Body of pancreas (tissue), 4 donors: ENCODE measurements around the gene COBLL1. TPM values are rescaled to one million over a fixed set of nuclear protein-coding genes. Genes with fewer than 3 reads are reported as not detected.
"Not testable (repeated sequence)": the region's sequence is repeated elsewhere in the genome, so short reads cannot be mapped to it uniquely, and the experiment has no call there.

ENCODE experiments used
- ATAC-seq: fragments of 150-250 bp; one replicate; pipeline ENCODE4 v1.9.1; 2016
- DNase-seq, 4 donors: peaks; one replicate each; pipeline ENCODE4 v3.0.0-alpha.2; 2019
- H3K27ac ChIP-seq, 4 donors: fragments of 200-600 bp; sonication (generic); 1 replicate in 3 of 4; 2 replicates in 1 of 4; pipeline versions ENCODE4 v1.5.1 to v1.6.1; 2016 to 2019; ENCODE audit warnings: mild to moderate bottlenecking in 1 of 4, mixed read lengths in 1 of 4, moderate library complexity in 1 of 4
- H3K27me3 ChIP-seq, 2 donors: fragments of 200-600 bp; sonication (generic); one replicate each; pipeline ENCODE4 v1.6.0; 2016; ENCODE audit warnings: mild to moderate bottlenecking in 1 of 2
- H3K36me3 ChIP-seq, 2 donors: fragments of 200-600 bp; sonication (generic); replicated peaks in 1 of 2; 2 replicates each; pipeline ENCODE4 v1.5.1; 2016; ENCODE audit warnings: low read depth in 2 of 2; ENCODE audit not compliant: insufficient read depth in 1 of 2
- H3K4me1 ChIP-seq: fragments of 200-600 bp; sonication (generic); one replicate; pipeline ENCODE4 v1.6.0; 2016
- H3K4me3 ChIP-seq, 2 donors: fragments of 200-600 bp; sonication (generic); 1 replicate in 1 of 2; 2 replicates in 1 of 2; pipeline ENCODE4 v1.5.1; 2016 to 2019
- H3K9me3 ChIP-seq, 3 donors: fragments of 200-600 bp; sonication (generic); 1 replicate in 2 of 3; 2 replicates in 1 of 3; pipeline ENCODE4 v1.5.1; 2016
- POLR2A ChIP-seq, 3 donors: fragments of 450-650 bp; IDR thresholded peaks; one replicate each; pipeline ENCODE4 v1.6.1; 2016; ENCODE audit warnings: antibody characterized with exemption in 3 of 3, mild to moderate bottlenecking in 2 of 3
- WGBS, 2 donors: methylation state at CpG; one replicate each; pipeline ENCODE4 v1.1.5; 2017; 5-methylcytosine and 5-hydroxymethylcytosine counted together
- intact Hi-C: fragments of 100-400 bp; cut with DNase I; formaldehyde crosslinking; loops from one replicate; pipeline ENCODE4 v1.15.1; 2023
- total RNA-seq, 2 donors: library from RNA; depleted of rRNA; stranded (reverse); fragments of >200 nt; gene quantifications; one replicate each; pipeline ENCODE4 v1.1.0, GENCODE V29; 2016
- TF ChIP-seq, protein P1 (sequence below), 7 experiments: fragments of 450-650 bp in 4 of 7; fragments of 200-600 bp in 3 of 7; sonication (generic) in 3 of 7; IDR thresholded peaks; one replicate each; pipeline ENCODE4 v1.5.1; 2016 to 2019; ENCODE audit warnings: antibody characterized with exemption in 7 of 7

COBLL1 gene
- total RNA-seq, 2 donors from 2014 or later: 104 to 140 TPM

- ATAC-seq: no peak
- WGBS, 2 donors: 54 to 73% methylated on average over 1 of the region's 1 CpG
- Histone ChIP-seq H3K27me3 (no peaks in the 10 kb centered on the region), H3K9me3 (no peaks in the 10 kb centered on the region), H3K36me3 (no peaks in the 10 kb centered on the region), H3K27ac (peak overlapping the region in 3 of 4 donors; percentile 17 to 43 (median 36)), H3K4me1 (peaks cover 62% of the 10 kb centered on the region), H3K4me3 (no peak overlapping the region)
- intact Hi-C loops: no loop called here
- TF ChIP-seq, protein P1, sequence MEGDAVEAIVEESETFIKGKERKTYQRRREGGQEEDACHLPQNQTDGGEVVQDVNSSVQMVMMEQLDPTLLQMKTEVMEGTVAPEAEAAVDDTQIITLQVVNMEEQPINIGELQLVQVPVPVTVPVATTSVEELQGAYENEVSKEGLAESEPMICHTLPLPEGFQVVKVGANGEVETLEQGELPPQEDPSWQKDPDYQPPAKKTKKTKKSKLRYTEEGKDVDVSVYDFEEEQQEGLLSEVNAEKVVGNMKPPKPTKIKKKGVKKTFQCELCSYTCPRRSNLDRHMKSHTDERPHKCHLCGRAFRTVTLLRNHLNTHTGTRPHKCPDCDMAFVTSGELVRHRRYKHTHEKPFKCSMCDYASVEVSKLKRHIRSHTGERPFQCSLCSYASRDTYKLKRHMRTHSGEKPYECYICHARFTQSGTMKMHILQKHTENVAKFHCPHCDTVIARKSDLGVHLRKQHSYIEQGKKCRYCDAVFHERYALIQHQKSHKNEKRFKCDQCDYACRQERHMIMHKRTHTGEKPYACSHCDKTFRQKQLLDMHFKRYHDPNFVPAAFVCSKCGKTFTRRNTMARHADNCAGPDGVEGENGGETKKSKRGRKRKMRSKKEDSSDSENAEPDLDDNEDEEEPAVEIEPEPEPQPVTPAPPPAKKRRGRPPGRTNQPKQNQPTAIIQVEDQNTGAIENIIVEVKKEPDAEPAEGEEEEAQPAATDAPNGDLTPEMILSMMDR (IDR thresholded peaks at IDR 0.05): no peak
- no peak for TF ChIP-seq POLR2A (IDR thresholded peaks at IDR 0.05)
- DNase-seq: no peak
Observed at GRCh38 chr2:164761737-164762460, 79.7 kb downstream of the COBLL1 start.

- DNase-seq, ATAC-seq, H3K9me3 ChIP-seq, H3K4me3 ChIP-seq, H3K36me3 ChIP-seq, intact Hi-C loops, H3K27me3 ChIP-seq: not testable (repeated sequence)
- H3K27ac ChIP-seq: peak overlapping the region in 1 of 4 donors; percentile 0
- WGBS, 2 donors: 79 to 85% methylated on average over 9 of the region's 9 CpGs
- peaks cover 68% of the 10 kb centered on the region for H3K4me1 ChIP-seq
Observed at GRCh38 chr2:164761201-164761600, 80.4 kb downstream of the COBLL1 start.

DNA sequence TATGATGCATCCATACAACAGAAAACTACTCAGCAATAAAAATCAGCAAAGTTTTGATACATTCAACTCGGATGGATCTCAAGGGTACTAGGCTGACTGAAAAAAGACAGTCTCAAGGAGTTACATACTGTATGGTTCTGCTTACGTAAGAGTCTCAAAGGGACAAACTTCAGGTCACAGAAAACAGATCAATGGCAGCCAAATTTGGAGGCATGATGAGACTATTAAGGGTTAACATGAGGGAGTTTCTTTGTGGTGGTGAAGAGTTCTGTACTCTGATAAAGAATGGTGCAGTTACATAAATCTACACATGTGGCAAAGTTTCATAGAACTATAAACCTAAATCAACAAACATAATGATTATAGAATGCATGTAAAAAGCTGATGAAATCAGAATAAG is 81.4 kb downstream of the COBLL1 start:
- peak overlapping the region in 2 of 4 donors; percentile 0 to 9 for H3K27ac ChIP-seq
- H3K4me3 ChIP-seq: no peak overlapping the region
- ATAC-seq (no peak), DNase-seq (no peak)
- no peaks in the 10 kb centered on the region for H3K36me3 ChIP-seq
- TF ChIP-seq, protein P1 (IDR thresholded peaks at IDR 0.05): no peak
- no peak for TF ChIP-seq POLR2A (IDR thresholded peaks at IDR 0.05)
- H3K4me1 ChIP-seq: peaks cover 76% of the 10 kb centered on the region
- no peaks in the 10 kb centered on the region for H3K9me3 ChIP-seq
- WGBS, 2 donors: 0 to 61% methylated on average over 2 of the region's 2 CpGs
- no peaks in the 10 kb centered on the region for H3K27me3 ChIP-seq
- intact Hi-C loops: no loop called here

DNA sequence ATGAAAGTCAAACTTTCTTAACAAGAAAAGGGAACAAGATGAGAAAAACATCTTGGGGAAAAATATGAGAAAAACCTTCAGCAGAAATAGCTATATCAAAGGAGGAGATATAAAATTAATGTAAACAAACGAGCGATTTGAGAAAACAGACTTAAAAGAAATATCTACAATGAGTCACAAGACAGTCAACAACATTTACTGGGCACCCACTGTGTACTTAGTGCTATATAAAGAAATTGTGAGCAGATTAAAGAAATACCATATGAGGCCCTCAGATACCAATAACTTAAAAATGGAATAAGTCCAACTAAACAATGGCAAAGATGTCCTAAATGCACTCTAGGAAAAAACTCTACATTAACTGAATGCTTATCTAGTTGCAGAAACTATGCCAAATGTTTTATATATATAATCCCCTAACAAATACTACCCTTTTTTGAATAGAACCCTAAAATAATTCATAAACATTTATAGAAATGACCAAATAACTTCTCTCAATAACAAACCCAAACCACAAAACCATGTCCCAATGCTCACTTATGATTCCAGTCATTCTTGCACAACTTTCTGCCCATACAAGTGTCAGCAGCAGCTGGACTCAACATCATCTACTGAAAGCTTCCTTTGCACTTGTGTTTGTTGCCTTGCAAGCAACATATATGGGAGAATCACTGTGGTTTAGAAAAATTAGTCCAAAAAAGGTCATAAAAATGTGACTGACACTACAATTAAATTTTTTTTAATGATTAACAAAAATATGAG is 83.5 kb downstream of the COBLL1 start:
- peaks cover 78% of the 10 kb centered on the region for H3K4me1 ChIP-seq
- no peak overlapping the region for H3K4me3 ChIP-seq
- peak overlapping the region in 2 of 4 donors; percentile 28 to 50 for H3K27ac ChIP-seq
- DNase-seq (peak in 2 of 4 donors; percentile 19 to 28), ATAC-seq (peak; percentile 47)
- H3K27me3 ChIP-seq: no peaks in the 10 kb centered on the region
- H3K36me3 ChIP-seq: no peaks in the 10 kb centered on the region
- no peaks in the 10 kb centered on the region for H3K9me3 ChIP-seq
- intact Hi-C loops: no loop called here
- TF ChIP-seq, protein P1 (IDR thresholded peaks at IDR 0.05): no peak
- no peak for TF ChIP-seq POLR2A (IDR thresholded peaks at IDR 0.05)
- WGBS, 2 donors: 29 to 47% methylated on average over 2 of the region's 2 CpGs

DNA sequence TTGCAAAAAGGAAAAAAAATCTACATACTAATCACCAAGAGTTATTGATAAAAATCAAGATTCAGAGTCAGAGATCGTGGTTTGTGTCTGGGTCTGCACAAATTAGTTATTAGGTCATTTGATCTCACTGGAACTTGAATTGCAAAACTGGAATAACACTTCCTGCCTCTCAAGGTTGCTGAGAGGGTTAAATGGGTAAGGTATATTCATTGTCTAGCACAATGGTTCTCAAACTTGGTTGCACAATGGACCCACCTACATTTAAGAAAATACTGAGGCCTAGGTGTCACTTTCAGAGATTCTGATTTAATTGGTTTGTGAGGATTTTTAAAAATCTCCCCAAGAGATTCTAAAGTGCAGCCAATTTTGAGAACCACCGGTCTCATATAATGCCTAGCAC is 84.8 kb downstream of the COBLL1 start:
- H3K4me3 ChIP-seq: no peak overlapping the region

More for the DNA sequence above, 84.8 kb downstream of the COBLL1 start:
- H3K27ac ChIP-seq: peak overlapping the region in 2 of 4 donors; percentile 23 to 50
- H3K27me3 ChIP-seq: no peaks in the 10 kb centered on the region
- DNase-seq: no peak
- peaks cover 66% of the 10 kb centered on the region for H3K4me1 ChIP-seq
- H3K36me3 ChIP-seq: no peaks in the 10 kb centered on the region
- TF ChIP-seq, protein P1 (IDR thresholded peaks at IDR 0.05): no peak
- no peak for TF ChIP-seq POLR2A (IDR thresholded peaks at IDR 0.05)
- H3K9me3 ChIP-seq: no peaks in the 10 kb centered on the region
- ATAC-seq: no peak
- intact Hi-C loops: no loop called here
- 33 to 54% methylated on average over 2 of the region's 2 CpGs for WGBS, 2 donors
